NCI-H2029 (cell line): ENCODE results near the gene PTPRG.

Experiments used
- DNase-seq: peaks from one replicate; lab custom pipeline; 2025; lab: John Stamatoyannopoulos, UW

Gene PTPRG

GRCh38 chr3:62236016-62236415 is 674.6 kb downstream of the PTPRG start:
- DNase-seq: no peak

GRCh38 chr3:62237286-62237948 is 676.0 kb downstream of the PTPRG start:
- no peak for DNase-seq

GRCh38 chr3:62238003-62238402 is 676.6 kb downstream of the PTPRG start:
- no peak for DNase-seq

- DNase-seq: no peak
Observed at GRCh38 chr3:62238431-62238830, 677.1 kb downstream of the PTPRG start.

- no peak for DNase-seq
Observed at GRCh38 chr3:62241279-62241678, 679.9 kb downstream of the PTPRG start.

GRCh38 chr3:62242831-62243509 is 681.6 kb downstream of the PTPRG start:
- DNase-seq: no peak

- DNase-seq: no peak
Observed at GRCh38 chr3:62246094-62246493, 684.7 kb downstream of the PTPRG start.

GRCh38 chr3:62246985-62247384 is 685.6 kb downstream of the PTPRG start:
- DNase-seq: no peak

GRCh38 chr3:62248734-62249483 is 687.5 kb downstream of the PTPRG start:
- DNase-seq: no peak

- no peak for DNase-seq
Observed at GRCh38 chr3:62249484-62249776, 688.1 kb downstream of the PTPRG start.

GRCh38 chr3:62249855-62250543 is 688.6 kb downstream of the PTPRG start:
- no peak for DNase-seq

- no peak for DNase-seq
Observed at GRCh38 chr3:62252438-62253157, 691.2 kb downstream of the PTPRG start.

- no peak for DNase-seq
Observed at GRCh38 chr3:62253971-62254370, 692.6 kb downstream of the PTPRG start.

- DNase-seq: no peak
Observed at GRCh38 chr3:62255758-62256157, 694.4 kb downstream of the PTPRG start.

- DNase-seq: no peak
Observed at GRCh38 chr3:62259924-62260323, 698.6 kb downstream of the PTPRG start.

- DNase-seq: no peak
Observed at GRCh38 chr3:62260655-62261054, 699.3 kb downstream of the PTPRG start.

- no peak for DNase-seq
Observed at GRCh38 chr3:62261121-62261520, 699.8 kb downstream of the PTPRG start.

GRCh38 chr3:62261736-62262135 is 700.4 kb downstream of the PTPRG start:
- no peak for DNase-seq

GRCh38 chr3:62265528-62265927 is 704.2 kb downstream of the PTPRG start:
- DNase-seq: no peak

- DNase-seq: no peak
Observed at GRCh38 chr3:62266668-62267283, 705.4 kb downstream of the PTPRG start.

- no peak for DNase-seq
Observed at GRCh38 chr3:62276658-62277180, 715.3 kb downstream of the PTPRG start.
